ENCODE measurements around the gene ALG14.

Gene ALG14

GRCh38 chr1:95096218-95096841 is 23.6 kb upstream of the ALG14 start:
- no peak overlapping the region for H3K9ac ChIP-seq (ENCODE audit: low read depth, low read length)
- H2AFZ ChIP-seq (ENCODE audit: low read depth, low read length), result no peak overlapping the region
- H3K4me2 ChIP-seq (ENCODE audit: insufficient read depth, low read length), result no peak overlapping the region
- no peak for ATAC-seq (ENCODE audit: insufficient read depth, low read depth)
- no peak for DNase-seq
- no peaks in the 10 kb centered on the region for H3K79me2 ChIP-seq (ENCODE audit: insufficient read depth, low read length)
- no peaks in the 10 kb centered on the region for H3K4me1 ChIP-seq (ENCODE audit: insufficient read depth, low read length)
- H3K36me3 ChIP-seq (ENCODE audit: insufficient read depth, low read length), result no peaks in the 10 kb centered on the region
- H3K4me3 ChIP-seq (ENCODE audit: low read depth in 1 of 2, low read length in 2 of 2), result no peak overlapping the region
- no peaks in the 10 kb centered on the region for H4K20me1 ChIP-seq (ENCODE audit: insufficient read depth, low read length)
- H3K27me3 ChIP-seq (ENCODE audit: insufficient read depth, low read length, poor library complexity), result no peaks in the 10 kb centered on the region
- no peaks in the 10 kb centered on the region for H3K9me3 ChIP-seq (ENCODE audit: insufficient read depth, low read length, severe bottlenecking)
- no peak overlapping the region for H3K27ac ChIP-seq (ENCODE audit: low read length)
- TF ChIP-seq EZH2 (IDR thresholded peaks at IDR 0.05; ENCODE audit: borderline replicate concordance, low read depth, low read length, severe bottlenecking), result no peak
- TF ChIP-seq CTCF (IDR thresholded peaks at IDR 0.05; ENCODE audit: borderline replicate concordance, extremely low read depth, low read length, poor library complexity, severe bottlenecking), result no peak

- Histone ChIP-seq H3K4me2 (ENCODE audit: insufficient read depth, low read length) (no peak overlapping the region), H3K9me3 (ENCODE audit: insufficient read depth, low read length, severe bottlenecking) (no peaks in the 10 kb centered on the region), H2AFZ (ENCODE audit: low read depth, low read length) (no peak overlapping the region; the same call in 1 of the 2 replicates), H3K79me2 (ENCODE audit: insufficient read depth, low read length) (no peaks in the 10 kb centered on the region), H3K4me3 (ENCODE audit: low read depth in 1 of 2, low read length in 2 of 2) (no peak overlapping the region), H3K4me1 (ENCODE audit: insufficient read depth, low read length) (no peaks in the 10 kb centered on the region), H4K20me1 (ENCODE audit: insufficient read depth, low read length) (no peaks in the 10 kb centered on the region), H3K27me3 (ENCODE audit: insufficient read depth, low read length, poor library complexity) (no peaks in the 10 kb centered on the region), H3K9ac (ENCODE audit: low read depth, low read length) (no peak overlapping the region), H3K36me3 (ENCODE audit: insufficient read depth, low read length) (no peaks in the 10 kb centered on the region), H3K27ac (ENCODE audit: low read length) (no peak overlapping the region)
- no peak for DNase-seq
- no peak for TF ChIP-seq CTCF (IDR thresholded peaks at IDR 0.05; ENCODE audit: borderline replicate concordance, extremely low read depth, low read length, poor library complexity, severe bottlenecking)
- TF ChIP-seq EZH2 (IDR thresholded peaks at IDR 0.05; ENCODE audit: borderline replicate concordance, low read depth, low read length, severe bottlenecking), result no peak
- ATAC-seq (ENCODE audit: insufficient read depth, low read depth), result no peak
Measured at GRCh38 chr1:95095833-95096217, 23.1 kb upstream of the ALG14 start.

GRCh38 chr1:95094923-95095322 is 22.2 kb upstream of the ALG14 start:
- H3K4me3 ChIP-seq (ENCODE audit: low read depth in 1 of 2, low read length in 2 of 2), result no peak overlapping the region
- no peak for DNase-seq
- H3K79me2 ChIP-seq (ENCODE audit: insufficient read depth, low read length), result no peaks in the 10 kb centered on the region
- no peak overlapping the region for H3K4me2 ChIP-seq (ENCODE audit: insufficient read depth, low read length)
- no peaks in the 10 kb centered on the region for H3K27me3 ChIP-seq (ENCODE audit: insufficient read depth, low read length, poor library complexity)
- no peak overlapping the region for H3K9ac ChIP-seq (ENCODE audit: low read depth, low read length)
- H3K27ac ChIP-seq (ENCODE audit: low read length), result no peak overlapping the region
- H2AFZ ChIP-seq (ENCODE audit: low read depth, low read length), result no peak overlapping the region
- no peak for ATAC-seq (ENCODE audit: insufficient read depth, low read depth)
- H3K4me1 ChIP-seq (ENCODE audit: insufficient read depth, low read length), result no peaks in the 10 kb centered on the region
- H4K20me1 ChIP-seq (ENCODE audit: insufficient read depth, low read length), result no peaks in the 10 kb centered on the region
- no peaks in the 10 kb centered on the region for H3K9me3 ChIP-seq (ENCODE audit: insufficient read depth, low read length, severe bottlenecking)
- H3K36me3 ChIP-seq (ENCODE audit: insufficient read depth, low read length), result no peaks in the 10 kb centered on the region
- TF ChIP-seq CTCF (IDR thresholded peaks at IDR 0.05; ENCODE audit: borderline replicate concordance, extremely low read depth, low read length, poor library complexity, severe bottlenecking), result no peak
- TF ChIP-seq EZH2 (IDR thresholded peaks at IDR 0.05; ENCODE audit: borderline replicate concordance, low read depth, low read length, severe bottlenecking), result no peak

Measured in DND-41 (cell line).